HG03025 (cell line): ENCODE results near the gene FHL5.
"Not testable (repeated sequence)": the region's sequence is repeated elsewhere in the genome, so short reads cannot be mapped to it uniquely, and the experiment has no call there.

Experiments
- ATAC-seq: cut with Tn5 transposase; IDR thresholded peaks from one replicate; pipeline ENCODE4 v1.9.1; 2021; ENCODE audit warnings: mild to moderate bottlenecking, moderate library complexity; ENCODE audit not compliant: unreplicated experiment, low FRiP score

Gene FHL5

GRCh38 chr6:96562886-96563285, at the start of gene FHL5:
Gene FHL5 (plus strand): TSS chr6:96563128. CDS start chr6:96603614, 40,486 bp downstream.
- ATAC-seq = no peak

- ATAC-seq = no peak
Measured at GRCh38 chr6:96520171-96521115, 42.5 kb upstream of the FHL5 start.

GRCh38 chr6:96521306-96521643, 41.7 kb upstream of the FHL5 start:
- ATAC-seq = peak; percentile 20

GRCh38 chr6:96521644-96522464, 41.1 kb upstream of the FHL5 start, which contains the start of gene UFL1:
Gene UFL1 (plus strand): TSS chr6:96521806. CDS start chr6:96521874, 68 bp downstream.
- ATAC-seq = peak; percentile 97

- peak; percentile 26 for ATAC-seq
Measured at GRCh38 chr6:96522465-96523009, 40.4 kb upstream of the FHL5 start.

GRCh38 chr6:96528193-96528592, 34.7 kb upstream of the FHL5 start:
- ATAC-seq = no peak

- no peak for ATAC-seq
Measured at GRCh38 chr6:96532399-96532798, 30.5 kb upstream of the FHL5 start.

GRCh38 chr6:96537726-96538125, 25.2 kb upstream of the FHL5 start:
- ATAC-seq = no peak

- ATAC-seq = no peak
Measured at GRCh38 chr6:96542702-96543101, 20.2 kb upstream of the FHL5 start.

- ATAC-seq = no peak
Measured at GRCh38 chr6:96545882-96546281, 17.0 kb upstream of the FHL5 start.

- ATAC-seq = no peak
Measured at GRCh38 chr6:96547654-96548053, 15.3 kb upstream of the FHL5 start.

- no peak for ATAC-seq
Measured at GRCh38 chr6:96554558-96554957, 8.4 kb upstream of the FHL5 start.

GRCh38 chr6:96559740-96560139, 3.2 kb upstream of the FHL5 start:
- not testable (repeated sequence) for ATAC-seq

- no peak for ATAC-seq
Measured at GRCh38 chr6:96563853-96564252, 925 bp downstream of the FHL5 start.

- no peak for ATAC-seq
Measured at GRCh38 chr6:96570053-96570452, 7.1 kb downstream of the FHL5 start.

- ATAC-seq = no peak
Measured at GRCh38 chr6:96571551-96571950, 8.6 kb downstream of the FHL5 start.

GRCh38 chr6:96575359-96575758, 12.4 kb downstream of the FHL5 start:
- ATAC-seq = no peak

GRCh38 chr6:96576221-96576620, 13.3 kb downstream of the FHL5 start:
- no peak for ATAC-seq

GRCh38 chr6:96582021-96582420, 19.1 kb downstream of the FHL5 start:
- ATAC-seq = no peak

GRCh38 chr6:96582436-96582835, 19.5 kb downstream of the FHL5 start:
- no peak for ATAC-seq

- no peak for ATAC-seq
Measured at GRCh38 chr6:96604420-96604819, 41.5 kb downstream of the FHL5 start.
